ENCODE results near the gene ELF4.

- TF ChIP-seq CTCF (IDR thresholded peaks at IDR 0.05) (no peak), POLR2A (IDR thresholded peaks at IDR 0.05) (no peak)
Observed at GRCh38 chrX:130145123-130145522, 34.8 kb upstream of the ELF4 start.

Measured in right lobe of liver (tissue), 4 donors.